ENCODE data around the gene RAD9A. TPM values are rescaled to one million over a fixed set of nuclear protein-coding genes. Genes with fewer than 3 reads are reported as not detected.

RAD9A gene
- total RNA-seq, 3 donors from 2014 or later, result 11.0 to 31.0 (median 24.6) TPM

DNA sequence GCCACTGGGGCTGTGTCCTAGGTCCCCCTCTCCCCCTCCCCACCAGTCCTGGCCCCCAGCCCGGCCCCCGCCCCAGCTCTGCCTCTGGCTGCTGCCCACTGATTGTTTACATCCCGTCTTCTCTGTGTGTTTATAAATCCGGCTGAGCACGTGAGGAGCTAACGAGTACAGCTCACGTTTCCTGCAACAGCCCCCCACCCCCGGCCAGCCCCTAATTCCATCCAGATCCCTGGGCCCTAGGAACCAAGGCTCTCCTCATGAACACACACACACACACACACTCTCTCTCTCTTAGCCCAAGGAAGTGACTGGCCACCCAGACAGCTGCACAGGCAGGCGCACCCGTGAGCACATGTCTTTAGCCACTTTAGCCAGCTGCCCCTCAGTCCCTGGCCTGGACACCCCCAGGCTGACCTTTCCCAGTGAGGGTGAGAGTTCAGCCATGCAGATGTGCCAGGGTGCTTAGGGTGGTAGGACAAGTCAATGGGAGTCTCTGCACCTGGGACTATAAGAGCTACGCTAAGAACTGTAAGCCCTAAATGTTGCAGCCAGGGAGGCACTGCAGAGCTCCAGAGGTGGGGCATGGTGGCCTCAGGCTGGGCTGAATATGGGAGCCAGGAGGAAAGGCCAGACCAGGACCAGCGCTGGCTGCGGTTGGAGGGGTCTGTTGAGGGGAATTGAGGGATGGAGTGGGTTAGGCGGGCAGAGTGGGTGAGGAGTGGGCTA, 21.3 kb upstream of the RAD9A start:
- peaks cover 23 to 31% of the 10 kb centered on the region in 2 donors for H3K4me1 ChIP-seq
- TF ChIP-seq POLR2AphosphoS5 (IDR thresholded peaks at IDR 0.05) (no peak), POLR2A (IDR thresholded peaks at IDR 0.05) (no peak)
- TF ChIP-seq, protein P1, sequence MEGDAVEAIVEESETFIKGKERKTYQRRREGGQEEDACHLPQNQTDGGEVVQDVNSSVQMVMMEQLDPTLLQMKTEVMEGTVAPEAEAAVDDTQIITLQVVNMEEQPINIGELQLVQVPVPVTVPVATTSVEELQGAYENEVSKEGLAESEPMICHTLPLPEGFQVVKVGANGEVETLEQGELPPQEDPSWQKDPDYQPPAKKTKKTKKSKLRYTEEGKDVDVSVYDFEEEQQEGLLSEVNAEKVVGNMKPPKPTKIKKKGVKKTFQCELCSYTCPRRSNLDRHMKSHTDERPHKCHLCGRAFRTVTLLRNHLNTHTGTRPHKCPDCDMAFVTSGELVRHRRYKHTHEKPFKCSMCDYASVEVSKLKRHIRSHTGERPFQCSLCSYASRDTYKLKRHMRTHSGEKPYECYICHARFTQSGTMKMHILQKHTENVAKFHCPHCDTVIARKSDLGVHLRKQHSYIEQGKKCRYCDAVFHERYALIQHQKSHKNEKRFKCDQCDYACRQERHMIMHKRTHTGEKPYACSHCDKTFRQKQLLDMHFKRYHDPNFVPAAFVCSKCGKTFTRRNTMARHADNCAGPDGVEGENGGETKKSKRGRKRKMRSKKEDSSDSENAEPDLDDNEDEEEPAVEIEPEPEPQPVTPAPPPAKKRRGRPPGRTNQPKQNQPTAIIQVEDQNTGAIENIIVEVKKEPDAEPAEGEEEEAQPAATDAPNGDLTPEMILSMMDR (IDR thresholded peaks at IDR 0.05), result no peak
- no peak for DNase-seq (ENCODE audit: low spot score in 2 of 2)
- intact Hi-C loops (cut with DNase I; ENCODE audit: low total_unique reads), result no loop called here
- peak overlapping the region in 1 of 3 donors; percentile 94 for H3K4me3 ChIP-seq
- no peaks in the 10 kb centered on the region for H3K9me3 ChIP-seq
- peak overlapping the region; percentile 91 to 96 for H3K27ac ChIP-seq
- H3K36me3 ChIP-seq, result no peaks in the 10 kb centered on the region
- H3K27me3 ChIP-seq, result no peaks in the 10 kb centered on the region

DNA sequence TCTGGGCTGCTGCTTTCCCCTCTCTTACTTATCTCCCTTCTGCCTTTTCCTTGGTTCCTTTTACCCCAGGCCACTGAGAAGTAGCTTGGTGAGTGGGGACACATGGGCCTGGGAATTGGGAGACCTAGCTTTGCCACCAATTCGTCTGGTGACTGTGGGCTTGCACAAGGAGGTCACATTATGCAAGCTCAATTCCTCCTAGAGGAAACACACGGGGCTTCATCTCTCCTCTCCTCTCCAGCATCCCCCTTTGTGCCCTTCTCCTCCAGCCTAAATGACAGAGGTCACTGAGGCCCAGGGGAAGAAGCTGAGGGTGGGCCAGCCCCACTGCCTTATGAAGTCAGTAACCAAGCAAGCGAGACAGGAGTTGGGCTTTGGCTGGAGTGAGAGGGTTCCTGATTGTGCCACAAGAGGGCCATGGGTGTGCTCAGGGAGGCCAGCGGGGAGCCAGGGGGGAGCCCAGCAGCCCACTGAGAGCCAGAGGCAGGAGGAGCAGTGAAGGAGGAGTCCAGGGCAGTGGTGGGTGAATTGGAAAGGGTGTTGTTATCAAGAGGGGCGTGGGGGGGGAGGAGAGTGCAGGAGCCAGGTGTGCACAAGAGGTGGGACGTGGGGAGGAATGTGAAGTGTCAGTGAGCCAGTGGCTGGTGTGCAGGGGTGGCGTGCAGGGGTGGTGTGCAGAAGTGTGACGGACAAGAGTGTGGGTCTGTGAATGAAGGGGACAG, 20.4 kb upstream of the RAD9A start:
- H3K4me1 ChIP-seq, result peaks cover 18 to 24% of the 10 kb centered on the region in 2 donors
- no peaks in the 10 kb centered on the region for H3K36me3 ChIP-seq
- peak overlapping the region; percentile 91 to 96 for H3K27ac ChIP-seq
- intact Hi-C loops (cut with DNase I; ENCODE audit: low total_unique reads), result no loop called here
- H3K4me3 ChIP-seq, result peak overlapping the region; percentile 75 to 94 (median 85)
- H3K9me3 ChIP-seq, result no peaks in the 10 kb centered on the region
- peak in 1 of 3 donors; percentile 22 for TF ChIP-seq POLR2AphosphoS5 (IDR thresholded peaks at IDR 0.05)
- TF ChIP-seq, protein P1 (IDR thresholded peaks at IDR 0.05), result peak in 2 of 3 donors; percentile 62 to 72
- no peak for TF ChIP-seq POLR2A (IDR thresholded peaks at IDR 0.05)
- H3K27me3 ChIP-seq, result no peaks in the 10 kb centered on the region
- DNase-seq (ENCODE audit: low spot score in 2 of 2), result no peak

DNA sequence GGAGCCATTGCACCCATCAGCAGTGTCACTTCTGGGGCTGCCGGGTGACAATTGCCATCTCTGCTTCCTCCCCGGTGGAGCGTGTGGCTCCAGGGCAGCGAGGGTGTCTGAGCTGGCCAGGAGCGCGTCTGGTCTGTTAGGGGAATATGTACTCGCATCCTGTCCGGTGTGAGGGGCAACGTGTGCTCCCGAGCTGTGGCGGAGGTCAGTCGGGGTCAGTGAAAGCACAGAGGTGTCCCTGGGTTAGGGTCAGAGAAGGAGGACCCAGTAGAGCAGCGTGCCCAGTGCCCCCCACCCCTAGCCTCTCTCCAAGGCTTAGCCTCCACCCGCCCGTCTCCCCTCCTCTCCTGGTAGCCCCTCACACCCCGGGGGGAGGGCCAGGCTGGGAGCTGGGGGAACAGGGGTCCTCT, 19.9 kb upstream of the RAD9A start:
- intact Hi-C loops (cut with DNase I; ENCODE audit: low total_unique reads), result no loop called here
- no peaks in the 10 kb centered on the region for H3K27me3 ChIP-seq
- peak overlapping the region; percentile 75 to 94 (median 85) for H3K4me3 ChIP-seq
- peaks cover 14 to 18% of the 10 kb centered on the region in 2 donors for H3K4me1 ChIP-seq
- H3K9me3 ChIP-seq, result no peaks in the 10 kb centered on the region
- DNase-seq (ENCODE audit: low spot score in 2 of 2), result no peak
- H3K27ac ChIP-seq, result peak overlapping the region; percentile 91 to 96
- TF ChIP-seq, protein P1 (IDR thresholded peaks at IDR 0.05), result no peak
- no peak for TF ChIP-seq POLR2AphosphoS5 (IDR thresholded peaks at IDR 0.05)
- TF ChIP-seq POLR2A (IDR thresholded peaks at IDR 0.05), result no peak
- H3K36me3 ChIP-seq, result no peaks in the 10 kb centered on the region

DNA sequence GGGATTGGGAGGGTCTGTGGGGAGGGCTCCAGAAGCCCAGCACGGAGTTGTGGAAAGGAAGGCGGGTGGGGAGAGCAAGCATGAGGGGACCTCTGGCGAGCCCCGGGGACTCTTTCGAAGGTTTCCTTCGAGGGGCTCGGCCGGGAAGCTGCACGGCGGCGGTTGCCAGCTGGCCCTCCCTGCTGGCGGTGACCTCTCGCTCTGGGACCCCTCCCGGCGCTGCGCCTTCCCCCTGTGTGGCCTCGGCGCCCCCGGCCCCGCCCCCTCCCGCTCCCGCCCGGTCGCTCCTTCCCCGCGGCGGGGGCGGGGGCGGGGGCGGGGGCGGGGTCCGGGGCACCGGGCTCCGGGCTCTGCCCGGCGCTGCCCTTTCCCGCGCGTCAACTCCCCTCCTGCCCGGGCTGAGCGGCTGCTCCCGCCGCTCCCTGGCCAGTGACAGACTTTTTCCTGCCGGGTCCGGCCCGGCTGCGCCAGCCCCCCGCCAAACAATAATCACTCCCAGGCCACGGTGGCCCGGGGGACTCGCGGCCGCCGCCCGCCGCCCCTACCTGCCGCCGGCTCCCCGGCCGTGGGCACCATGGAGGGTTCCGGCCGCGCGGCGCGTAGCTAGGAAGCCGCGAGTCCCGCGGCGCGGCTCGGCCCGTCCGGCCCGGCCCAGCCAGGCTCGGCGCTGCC, 19.3 kb upstream of the RAD9A start:
- intact Hi-C loops (cut with DNase I; ENCODE audit: low total_unique reads), result no loop called here
- Histone ChIP-seq H3K27me3 (no peaks in the 10 kb centered on the region), H3K27ac (peak overlapping the region; percentile 91 to 96), H3K9me3 (no peaks in the 10 kb centered on the region), H3K4me3 (peak overlapping the region; percentile 75 to 94 (median 85)), H3K4me1 (peaks cover 8 to 15% of the 10 kb centered on the region in 2 donors), H3K36me3 (no peaks in the 10 kb centered on the region)
- TF ChIP-seq, protein P1 (IDR thresholded peaks at IDR 0.05), result no peak
- TF ChIP-seq POLR2AphosphoS5 (IDR thresholded peaks at IDR 0.05), result no peak
- no peak for TF ChIP-seq POLR2A (IDR thresholded peaks at IDR 0.05)
- no peak for DNase-seq (ENCODE audit: low spot score in 2 of 2)

All from breast epithelium (tissue), 4 donors.